Gastrocnemius medialis (tissue), 4 donors: ENCODE results near the gene PACSIN1.

Experiments used
- CTCF ChIP-seq, 5 experiments: fragments of 450-650 bp in 3 of 5; fragments of 200-600 bp in 2 of 5; sonication (generic) in 2 of 5; IDR thresholded peaks in 4 of 5; conservative IDR thresholded peaks in 1 of 5; 1 replicate in 4 of 5; 2 replicates in 1 of 5; pipeline ENCODE4 v1.5.1; 2016 to 2019; ENCODE audit warnings: antibody characterized with exemption in 5 of 5, mild to moderate bottlenecking in 3 of 5, moderate library complexity in 3 of 5
- POLR2A ChIP-seq, 2 donors: fragments of 450-650 bp; IDR thresholded peaks; one replicate each; pipeline ENCODE4 v1.6.1; 2017; ENCODE audit warnings: antibody characterized with exemption in 2 of 2, mild to moderate bottlenecking in 2 of 2, moderate library complexity in 2 of 2

- TF ChIP-seq CTCF (IDR thresholded peaks at IDR 0.05 in 4 of 5, conservative IDR thresholded peaks at IDR 0.05 in 1 of 5) = no peak
- TF ChIP-seq POLR2A (IDR thresholded peaks at IDR 0.05) = no peak
These were observed 18.0 kb upstream of the PACSIN1 start for GRCh38 chr6:34447910-34448309.
